GM23338 (cell line): ENCODE measurements around the gene RAB11A. TPM values are rescaled to one million over a fixed set of nuclear protein-coding genes. Genes with fewer than 3 reads are reported as not detected.

ENCODE experiments used
- ATAC-seq: fragments of 200-7000 bp; cut with Tn5 transposase; 3 replicates; pipeline ENCODE4 v1.9.1; 2020
- DNase-seq: peaks from one replicate; pipeline ENCODE4 v3.0.0-alpha.2; 2015; ENCODE audit warnings: low spot score
- H2AFZ ChIP-seq: fragments of 200-600 bp; sonication (generic); 2 replicates; pipeline ENCODE4 v1.8.0; 2016; ENCODE audit warnings: antibody characterized with exemption, mild to moderate bottlenecking, moderate library complexity
- H3F3A ChIP-seq: fragments of 200-600 bp; sonication (generic); replicated peaks from 2 replicates; pipeline ENCODE4 v1.8.0; 2017; ENCODE audit warnings: antibody characterized with exemption, mixed run types, low read depth
- H3K27ac ChIP-seq: fragments of 200-600 bp; sonication (generic); 2 replicates; pipeline ENCODE4 v1.6.1; 2016; ENCODE audit warnings: low read depth
- H3K27me3 ChIP-seq: fragments of 200-600 bp; sonication (generic); 2 replicates; pipeline ENCODE4 v1.8.0; 2016; ENCODE audit warnings: mild to moderate bottlenecking, mixed run types, moderate library complexity; ENCODE audit not compliant: insufficient read depth
- H3K36me3 ChIP-seq: fragments of 200-600 bp; sonication (generic); 2 replicates; pipeline ENCODE4 v1.8.0; 2016; ENCODE audit warnings: mild to moderate bottlenecking; ENCODE audit not compliant: insufficient read depth
- H3K4me1 ChIP-seq: fragments of 200-600 bp; sonication (generic); 2 replicates; pipeline ENCODE4 v1.8.0; 2016; ENCODE audit warnings: mild to moderate bottlenecking, moderate library complexity; ENCODE audit not compliant: insufficient read depth
- H3K4me2 ChIP-seq: fragments of 200-600 bp; sonication (generic); 2 replicates; pipeline ENCODE4 v1.7.1; 2017; ENCODE audit warnings: mixed run types
- H3K4me3 ChIP-seq: fragments of 200-600 bp; sonication (generic); 2 replicates; pipeline ENCODE4 v1.6.1; 2016; ENCODE audit warnings: mixed run types
- H3K79me2 ChIP-seq: fragments of 200-600 bp; sonication (generic); replicated peaks from 2 replicates; pipeline ENCODE4 v1.8.0; 2017; ENCODE audit warnings: mild to moderate bottlenecking; ENCODE audit not compliant: insufficient read depth
- H3K9me2 ChIP-seq: fragments of 200-600 bp; sonication (generic); 2 replicates; pipeline ENCODE4 v1.8.0; 2017; ENCODE audit not compliant: insufficient read depth
- H4K20me1 ChIP-seq: fragments of 200-600 bp; sonication (generic); replicated peaks from 2 replicates; pipeline ENCODE4 v1.8.0; 2017; ENCODE audit warnings: mild to moderate bottlenecking; ENCODE audit not compliant: insufficient read depth
- H3K27ac Mint-ChIP-seq: 2 replicates; pipeline ENCODE4 v1.8.0; 2020; ENCODE audit warnings: inconsistent platforms, mild to moderate bottlenecking, moderate library complexity, mixed read lengths
- H3K27me3 Mint-ChIP-seq: 3 replicates; pipeline ENCODE4 v1.8.0; 2022; ENCODE audit warnings: low read depth, mild to moderate bottlenecking, moderate library complexity, mixed read lengths, inconsistent platforms; ENCODE audit not compliant: insufficient read depth, poor library complexity
- H3K36me3 Mint-ChIP-seq: 3 replicates; pipeline ENCODE4 v1.8.0; 2021; ENCODE audit warnings: low read depth, mild to moderate bottlenecking, inconsistent platforms, moderate library complexity, mixed read lengths
- H3K4me1 Mint-ChIP-seq: 3 replicates; pipeline ENCODE4 v1.8.0; 2020; ENCODE audit warnings: mild to moderate bottlenecking, inconsistent platforms, mixed read lengths
- H3K4me3 Mint-ChIP-seq: 3 replicates; pipeline ENCODE4 v1.8.0; 2021; ENCODE audit warnings: moderate library complexity, mild to moderate bottlenecking, inconsistent platforms, mixed read lengths
- H3K9me3 Mint-ChIP-seq: 3 replicates; pipeline ENCODE4 v1.8.0; 2020; ENCODE audit warnings: moderate library complexity, mild to moderate bottlenecking, inconsistent platforms, mixed read lengths
- CREB1 ChIP-seq: fragments of 250-450 bp; sonication (Bioruptor Pico); IDR thresholded peaks from 2 replicates; pipeline ENCODE4 v1.5.0; 2020; ENCODE audit warnings: low read depth, mild to moderate bottlenecking, moderate library complexity
- CTCF ChIP-seq, 2 experiments: fragments of 200-600 bp in 1 of 2; sonication (generic) in 1 of 2; conservative IDR thresholded peaks; 2 replicates each; pipeline versions ENCODE4 v1.5.1 to v1.6.1; 2016 to 2017; ENCODE audit warnings: antibody characterized with exemption in 2 of 2, low read depth in 2 of 2, mild to moderate bottlenecking in 2 of 2, moderate library complexity in 1 of 2
- ETS1 ChIP-seq: IDR thresholded peaks from 2 replicates; pipeline ENCODE4 v1.6.1; 2016; ENCODE audit warnings: antibody characterized with exemption
- EZH2 ChIP-seq: fragments of 200-600 bp; sonication (generic); IDR thresholded peaks from one replicate; pipeline ENCODE4 v1.8.0; 2017; ENCODE audit warnings: antibody characterized with exemption, mild to moderate bottlenecking, low read depth; ENCODE audit not compliant: unreplicated experiment
- EZH2phosphoT487 ChIP-seq: fragments of 200-600 bp; sonication (generic); IDR thresholded peaks from one replicate; pipeline ENCODE4 v1.8.1; 2018; ENCODE audit warnings: antibody characterized with exemption; ENCODE audit not compliant: unreplicated experiment
- JUNB ChIP-seq: IDR thresholded peaks from one replicate; pipeline ENCODE4 v1.6.1; 2016; ENCODE audit warnings: antibody characterized with exemption; ENCODE audit not compliant: unreplicated experiment
- STAT1 ChIP-seq: IDR thresholded peaks from one replicate; pipeline ENCODE4 v1.6.1; 2016; ENCODE audit warnings: antibody characterized with exemption; ENCODE audit not compliant: unreplicated experiment
- ZNF331 ChIP-seq: fragments of 250-450 bp; sonication (Bioruptor Pico); IDR thresholded peaks from 2 replicates; pipeline ENCODE4 v1.5.0; 2020; ENCODE audit warnings: low read depth, mild to moderate bottlenecking, moderate library complexity
- ZNF462 ChIP-seq: fragments of 250-450 bp; sonication (Bioruptor Pico); IDR thresholded peaks from 2 replicates; pipeline ENCODE4 v1.5.0; 2020; ENCODE audit warnings: mild to moderate bottlenecking, moderate library complexity
- polyA plus RNA-seq: library from polyadenylated mRNA; unstranded; fragments of >200 nt; fragmentation: Nextera tagmentation; extraction: Ambion mirVana; gene quantifications from 2 replicates; pipeline ENCODE4 v1.2.1, GENCODE V29; 2016
- total RNA-seq: library from RNA; depleted of rRNA; stranded (reverse); fragments of >200 nt; shearing (Covaris generic); gene quantifications from 2 replicates; pipeline ENCODE4 v1.2.3, GENCODE V29; 2014

Gene RAB11A
- total and polyA plus RNA-seq, 2 experiments from 2014 or later, result 251 to 369 TPM

GRCh38 chr15:65918357-65918920 lies 49.1 kb downstream of the RAB11A start:
- H3K4me2 ChIP-seq, result no peak overlapping the region
- Mint-ChIP-seq H3K4me1 (peaks cover 21% of the 10 kb centered on the region; the same call in 2 of the 3 replicates), H3K27me3 (peaks cover 4% of the 10 kb centered on the region), H3K27ac (no peak overlapping the region), H3K36me3 (no peaks in the 10 kb centered on the region), H3K4me3 (no peak overlapping the region), H3K9me3 (no peaks in the 10 kb centered on the region)
- H2AFZ ChIP-seq, result no peak overlapping the region
- H3K4me1 ChIP-seq, result no peaks in the 10 kb centered on the region
- no peak overlapping the region for H3K4me3 ChIP-seq
- no peaks in the 10 kb centered on the region for H3K27me3 ChIP-seq
- H3K9me2 ChIP-seq, result no peaks in the 10 kb centered on the region
- TF ChIP-seq STAT1, result no peak
- no peak for TF ChIP-seq EZH2phosphoT487
- TF ChIP-seq ZNF331 (CRISPR knock-in tag), result no peak
- TF ChIP-seq CTCF (conservative IDR thresholded peaks at IDR 0.05; ENCODE audit: low read depth in 2 of 2), result no peak
- TF ChIP-seq JUNB, result no peak
- no peak for TF ChIP-seq ETS1
- TF ChIP-seq EZH2, result no peak
- TF ChIP-seq ZNF462 (CRISPR knock-in tag), result no peak
- no peak for TF ChIP-seq CREB1 (CRISPR knock-in tag)
- H3K36me3 ChIP-seq, result no peaks in the 10 kb centered on the region
- no peak overlapping the region for H3K27ac ChIP-seq
- DNase-seq (no peak), ATAC-seq (no peak)
- H3K79me2 ChIP-seq, result no peaks in the 10 kb centered on the region
- no peaks in the 10 kb centered on the region for H3F3A ChIP-seq
- H4K20me1 ChIP-seq, result no peaks in the 10 kb centered on the region
